ENCODE measurements around the gene OR13C3.

Gene OR13C3
- long read RNA-seq = 0 reads

GRCh38 chr9:104536756-104537155 is at the start of gene OR13C3:
Gene OR13C3, minus strand, starts transcription at chr9:104536856. Its CDS starts 133 bp downstream, at chr9:104536723.
- H3K27ac ChIP-seq (replicated peaks) = no peak within 1 kb of the TSS
- TF ChIP-seq SPI1 (IDR thresholded peaks at IDR 0.05; ENCODE audit: borderline replicate concordance, low read depth) (no peak), POLR2AphosphoS5 (IDR thresholded peaks at IDR 0.05; ENCODE audit: low read depth) (no peak), CTCF (IDR thresholded peaks at IDR 0.05; ENCODE audit: insufficient read depth, low read length) (no peak), REST (IDR thresholded peaks at IDR 0.05; ENCODE audit: insufficient replicate concordance, low read depth) (no peak), GABPA (IDR thresholded peaks at IDR 0.05; ENCODE audit: low read depth) (no peak)

DNA sequence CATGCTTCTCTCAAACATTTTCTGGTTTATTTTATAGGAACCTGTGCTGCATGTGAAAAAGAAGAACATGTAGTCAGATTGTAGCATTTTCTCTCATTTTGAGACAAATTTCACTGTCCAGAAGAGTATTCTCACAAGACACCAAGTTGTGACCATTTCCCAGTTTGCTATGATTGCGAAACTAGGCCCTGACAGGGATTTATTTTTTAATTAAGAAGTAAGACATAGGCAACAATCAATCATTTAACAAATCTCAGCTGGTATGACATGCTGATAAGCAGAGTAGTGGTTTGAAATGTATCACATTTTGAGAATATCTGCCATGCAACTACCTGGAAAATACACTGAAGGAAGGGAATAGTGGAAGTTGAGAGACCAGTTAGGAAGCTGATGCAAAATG is 43.9 kb upstream of the OR13C3 start:
- no peak for TF ChIP-seq POLR2AphosphoS5 (IDR thresholded peaks at IDR 0.05; ENCODE audit: low read depth)
- TF ChIP-seq SPI1 (IDR thresholded peaks at IDR 0.05; ENCODE audit: borderline replicate concordance, low read depth) = no peak
- TF ChIP-seq REST (IDR thresholded peaks at IDR 0.05; ENCODE audit: insufficient replicate concordance, low read depth) = no peak
- no peak for TF ChIP-seq GABPA (IDR thresholded peaks at IDR 0.05; ENCODE audit: low read depth)
- no peak for TF ChIP-seq CTCF (IDR thresholded peaks at IDR 0.05; ENCODE audit: insufficient read depth, low read length)
- Histone ChIP-seq H3K4me3 (replicated peaks; ENCODE audit: insufficient read depth, low read length) (no peak overlapping the region), H3K27me3 (ENCODE audit: insufficient read depth, poor library complexity, severe bottlenecking) (no peaks in the 10 kb centered on the region), H3K27ac (replicated peaks) (no peak overlapping the region)
- no peak for DNase-seq (ENCODE audit: low read depth in 1 of 2, low spot score in 1 of 2)

More at GRCh38 chr9:104536756-104537155, at the start of gene OR13C3:
- H3K27me3 ChIP-seq (ENCODE audit: insufficient read depth, poor library complexity, severe bottlenecking) = no peaks in the 10 kb centered on the region
- DNase-seq (ENCODE audit: low read depth in 1 of 2, low spot score in 1 of 2) = no peak
- H3K4me3 ChIP-seq (replicated peaks; ENCODE audit: insufficient read depth, low read length) = no peak within 1 kb of the TSS

- DNase-seq (ENCODE audit: low read depth in 1 of 2, low spot score in 1 of 2) = no peak
- Histone ChIP-seq H3K27ac (replicated peaks) (no peak overlapping the region), H3K4me3 (replicated peaks; ENCODE audit: insufficient read depth, low read length) (no peak overlapping the region), H3K27me3 (ENCODE audit: insufficient read depth, poor library complexity, severe bottlenecking) (no peaks in the 10 kb centered on the region)
- TF ChIP-seq REST (IDR thresholded peaks at IDR 0.05; ENCODE audit: insufficient replicate concordance, low read depth) (no peak), SPI1 (IDR thresholded peaks at IDR 0.05; ENCODE audit: borderline replicate concordance, low read depth) (no peak), POLR2AphosphoS5 (IDR thresholded peaks at IDR 0.05; ENCODE audit: low read depth) (no peak), CTCF (IDR thresholded peaks at IDR 0.05; ENCODE audit: insufficient read depth, low read length) (no peak), GABPA (IDR thresholded peaks at IDR 0.05; ENCODE audit: low read depth) (no peak)
Observed at GRCh38 chr9:104577263-104577662, 40.6 kb upstream of the OR13C3 start.
